HL-60 (cell line): ENCODE measurements around the gene ATL1.
A peak's percentile ranks its signal among the peaks of the same experiment; 100 is the strongest.

ENCODE experiments used
- DNase-seq, 2 experiments: peaks; one replicate each; pipeline ENCODE4 v3.0.0-alpha.2; 2010 to 2020; ENCODE audit warnings: low read depth in 1 of 2, low spot score in 1 of 2
- H3K27ac ChIP-seq: fragments of 250-450 bp; sonication (Bioruptor Pico); replicated peaks from 2 replicates; pipeline ENCODE4 v1.5.1; 2020; ENCODE audit warnings: mild to moderate bottlenecking, moderate library complexity
- H3K27me3 ChIP-seq: fragments of 250-450 bp; sonication (Bioruptor Pico); 2 replicates; pipeline ENCODE4 v1.5.1; 2021; ENCODE audit warnings: mild to moderate bottlenecking, moderate library complexity; ENCODE audit not compliant: insufficient read depth, poor library complexity, severe bottlenecking
- H3K4me3 ChIP-seq: replicated peaks from 2 replicates; pipeline ENCODE4 v1.5.1; 2011; ENCODE audit warnings: mild to moderate bottlenecking, control low read depth, low read length; ENCODE audit not compliant: insufficient read depth
- CTCF ChIP-seq: IDR thresholded peaks from one replicate; pipeline ENCODE4 v1.5.1; 2011; ENCODE audit warnings: low read length, control low read depth, inconsistent platforms; ENCODE audit not compliant: insufficient read depth
- GABPA ChIP-seq: IDR thresholded peaks from 2 replicates; pipeline ENCODE4 v1.6.1; 2012; ENCODE audit warnings: low read depth
- POLR2AphosphoS5 ChIP-seq: IDR thresholded peaks from 2 replicates; pipeline ENCODE4 v1.6.1; 2012; ENCODE audit warnings: low read depth
- REST ChIP-seq: IDR thresholded peaks from 2 replicates; pipeline ENCODE4 v1.6.1; 2012; ENCODE audit warnings: low read depth; ENCODE audit not compliant: insufficient replicate concordance
- SPI1 ChIP-seq: IDR thresholded peaks from 2 replicates; pipeline ENCODE4 v1.6.1; 2012; ENCODE audit warnings: low read depth, mild to moderate bottlenecking, borderline replicate concordance

ATL1 gene

GRCh38 chr14:50520947-50521815 is 38.8 kb upstream of the ATL1 start:
- DNase-seq, result no peak
- Histone ChIP-seq H3K27ac (no peak overlapping the region), H3K27me3 (no peaks in the 10 kb centered on the region), H3K4me3 (no peak overlapping the region)
- no peak for TF ChIP-seq GABPA
- no peak for TF ChIP-seq POLR2AphosphoS5
- TF ChIP-seq CTCF, result no peak
- no peak for TF ChIP-seq REST
- no peak for TF ChIP-seq SPI1

- H3K27me3 ChIP-seq, result no peaks in the 10 kb centered on the region
- TF ChIP-seq GABPA (no peak), POLR2AphosphoS5 (no peak), CTCF (no peak), REST (no peak), SPI1 (no peak)
- DNase-seq, result no peak
- no peak overlapping the region for H3K27ac ChIP-seq
- H3K4me3 ChIP-seq, result no peak overlapping the region
Observed at GRCh38 chr14:50521912-50522341, 38.0 kb upstream of the ATL1 start.

- Histone ChIP-seq H3K27ac (peak overlapping the region; percentile 19; the same call in 1 of the 2 replicates), H3K27me3 (no peaks in the 10 kb centered on the region), H3K4me3 (no peak overlapping the region)
- DNase-seq, result no peak
- TF ChIP-seq GABPA (no peak), CTCF (no peak), REST (no peak), SPI1 (no peak), POLR2AphosphoS5 (no peak)
Observed at GRCh38 chr14:50523271-50524041, 36.5 kb upstream of the ATL1 start.
